DMS114 treated with DMSO at 0.1 percent for 48 hours (cell line): ENCODE measurements around the gene MRPL17.

Experiments
- DNase-seq: peaks from one replicate; lab custom pipeline; 2025; ENCODE audit not compliant: unreplicated experiment; lab: John Stamatoyannopoulos, UW

The MRPL17 gene

DNA sequence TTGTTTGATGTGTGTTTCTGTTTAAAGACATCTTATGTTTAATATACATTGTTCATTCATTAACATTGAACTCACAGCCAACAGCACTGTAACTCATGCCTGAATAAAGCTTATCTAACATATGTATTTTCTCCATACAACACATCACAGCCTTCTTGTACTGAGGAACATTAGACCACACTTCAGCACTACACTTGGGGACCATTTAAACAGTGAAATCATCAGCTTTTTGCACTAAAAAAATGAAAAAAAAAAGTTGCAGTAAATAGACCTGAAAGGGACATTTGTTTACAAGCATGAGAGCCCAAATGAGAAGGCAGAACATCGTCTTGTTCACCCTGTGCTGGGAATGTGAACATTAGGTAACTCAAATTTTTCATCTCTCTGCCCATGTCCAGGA, 48.6 kb downstream of the MRPL17 start:
- DNase-seq = no peak

DNA sequence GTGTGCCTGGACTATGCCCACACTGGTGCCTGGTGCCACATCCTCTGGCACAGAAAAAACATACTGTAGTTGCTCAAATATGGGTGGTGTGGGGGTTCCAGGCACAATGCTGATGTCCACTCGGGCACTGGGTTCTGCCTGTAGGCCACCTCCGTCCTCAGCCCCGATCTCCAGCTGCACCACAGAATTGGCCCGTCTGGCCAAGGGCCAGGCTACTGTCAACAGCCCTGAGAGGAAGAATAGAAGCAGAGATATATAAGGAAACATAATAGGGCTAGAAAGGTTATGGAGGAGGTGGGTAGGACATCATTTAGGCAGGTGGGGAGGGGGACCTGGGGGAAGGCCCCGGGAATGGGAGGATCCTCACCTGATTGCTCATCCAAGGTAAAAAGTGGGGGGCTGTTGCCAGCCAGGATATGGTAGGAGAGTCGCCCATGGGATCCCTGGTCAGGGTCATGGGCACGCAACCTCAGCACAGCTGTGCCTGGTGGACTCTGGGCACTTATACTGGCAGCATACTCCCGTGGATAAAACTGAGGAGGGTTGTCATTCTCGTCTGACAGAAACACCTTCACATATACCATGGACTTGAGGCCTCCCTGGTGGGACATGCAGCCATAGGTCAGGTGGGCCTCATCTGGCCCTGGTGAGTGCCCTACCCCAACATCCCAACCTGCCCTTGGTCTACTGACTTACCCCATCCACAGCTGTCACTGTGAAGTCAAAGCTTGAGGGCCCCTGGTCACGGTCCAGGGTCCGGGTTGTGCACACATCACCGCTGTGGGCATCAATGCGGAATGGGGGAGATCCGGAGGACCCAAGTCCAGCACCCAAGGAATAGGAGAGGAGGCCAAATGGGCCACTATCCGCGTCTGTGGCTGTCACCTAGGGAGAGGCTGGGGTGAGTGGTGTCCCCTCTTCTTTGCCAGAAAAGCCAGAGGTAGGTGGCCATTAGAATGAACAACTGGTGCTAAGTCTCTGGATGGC, 49.4 kb downstream of the MRPL17 start:
- no peak for DNase-seq

DNA sequence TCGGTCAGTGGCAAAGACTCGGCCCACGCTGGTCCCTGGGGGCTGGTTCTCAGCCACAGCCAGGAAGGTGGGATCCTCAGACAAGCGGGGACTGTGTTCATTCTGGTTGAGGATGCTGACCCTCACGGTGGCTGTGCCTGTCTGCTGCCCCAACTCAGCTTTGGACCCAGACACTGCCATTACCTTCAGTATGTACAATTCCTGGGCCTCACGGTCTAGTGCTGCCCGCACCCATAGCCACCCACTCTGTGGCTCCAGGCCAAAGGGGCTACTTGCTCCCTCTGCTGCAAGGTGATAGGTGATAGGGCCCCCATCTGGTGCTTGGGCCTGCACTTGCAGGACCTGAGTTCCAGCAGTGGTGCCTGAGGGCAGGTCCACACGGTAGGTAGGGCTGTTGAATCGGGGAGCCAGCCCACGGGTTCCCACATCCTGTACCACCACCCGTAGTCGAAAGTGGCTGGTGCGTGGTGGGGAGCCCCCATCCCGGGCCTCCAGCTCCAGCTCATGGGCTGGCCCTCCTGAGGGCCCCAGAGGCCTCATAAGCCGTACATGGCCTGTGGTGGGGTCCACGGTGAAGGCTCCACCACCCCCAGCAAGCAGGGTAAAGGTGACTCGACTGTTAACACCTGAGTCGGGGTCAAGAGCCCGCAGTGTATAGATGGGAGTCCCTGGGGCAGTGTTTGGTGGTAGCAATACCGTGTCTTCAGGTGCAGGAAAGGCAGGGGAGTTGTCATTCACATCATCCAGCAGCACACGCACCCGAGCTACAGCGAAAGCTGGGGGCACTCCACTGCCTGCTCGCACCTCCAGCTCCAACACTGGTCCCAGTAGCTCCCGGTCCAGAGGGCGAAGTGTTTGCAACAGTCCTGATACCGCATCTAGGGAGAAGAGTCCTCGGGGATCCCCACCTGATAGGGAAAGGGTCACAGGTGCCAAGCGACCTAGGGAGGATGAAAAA, 50.7 kb downstream of the MRPL17 start:
- DNase-seq = no peak

DNA sequence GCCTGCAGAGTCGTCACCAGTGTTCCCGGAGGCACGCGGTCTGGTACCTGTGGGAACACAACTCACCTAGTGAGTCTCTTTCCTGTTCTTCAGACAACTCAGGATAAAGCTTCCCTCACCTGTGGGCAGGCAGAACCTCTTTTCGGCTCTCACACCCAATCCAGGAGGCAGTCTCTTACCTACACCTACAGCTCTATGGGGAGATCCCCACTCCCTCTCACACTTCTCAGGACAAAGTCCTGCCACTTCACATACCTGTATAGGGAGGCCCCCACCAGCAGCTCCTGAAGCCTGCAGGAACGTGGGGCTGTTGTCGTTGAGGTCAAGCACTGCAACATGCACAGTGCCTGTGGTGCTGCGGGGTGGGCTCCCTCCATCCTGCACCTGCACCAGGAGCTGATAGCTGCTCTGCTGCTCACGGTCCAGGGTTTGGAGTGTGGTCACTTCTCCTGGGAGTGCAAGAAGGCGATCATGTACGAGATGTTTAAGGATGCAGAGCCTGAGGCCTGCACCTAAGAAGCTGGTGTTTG, 51.7 kb downstream of the MRPL17 start:
- DNase-seq = no peak

DNA sequence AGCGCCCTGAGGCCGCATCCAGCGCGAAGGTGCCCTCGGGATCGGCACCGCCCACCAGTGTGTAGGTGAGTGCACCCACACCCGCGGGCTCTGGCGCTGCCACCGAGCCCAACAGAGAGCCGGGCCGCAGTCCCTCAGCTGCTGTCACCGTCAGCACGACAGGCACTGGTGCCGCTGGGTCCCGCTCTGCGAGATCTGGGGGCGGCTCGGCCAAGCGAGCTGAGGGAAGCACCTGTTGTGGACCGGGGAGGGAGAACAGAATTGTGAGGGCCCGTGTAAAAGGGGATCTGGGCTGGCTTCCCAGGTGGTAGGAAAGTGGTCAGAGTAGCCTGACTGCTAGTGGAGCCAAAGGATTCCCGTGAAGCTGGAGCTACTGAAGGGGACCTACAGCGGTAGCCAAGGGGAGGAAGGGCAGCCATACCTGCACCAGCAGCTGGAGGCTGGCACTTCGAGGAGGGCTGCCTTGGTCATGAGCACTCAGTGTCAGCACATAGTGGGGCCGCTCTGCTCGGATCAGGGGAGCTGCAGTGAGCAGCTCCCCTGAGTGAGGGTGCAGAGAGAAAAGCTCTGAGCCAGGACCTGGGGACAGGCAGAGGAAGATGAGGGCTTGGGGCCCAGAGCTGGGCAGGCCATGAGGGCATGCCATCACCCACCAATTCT, 52.4 kb downstream of the MRPL17 start:
- no peak for DNase-seq
